ENCODE measurements around the gene ATAD2B. TPM values are rescaled to one million over a fixed set of nuclear protein-coding genes. Genes with fewer than 3 reads are reported as not detected.

Gene ATAD2B
- polyA plus RNA-seq, 1 of the 3 experiments (the other 2 are of a cell fraction), result 1.3 TPM

- H2AFZ ChIP-seq (ENCODE audit: low read depth), result no peak overlapping the region
- H3K27me3 ChIP-seq (ENCODE audit: insufficient read depth), result no peaks in the 10 kb centered on the region
- ChIA-PET POLR2A (no interaction called here), CTCF (interaction anchor here (1.2 to 1.3 kb wide), 3 partner anchors 13 to 54 kb away, joined by 3 to 7 read pairs (median 4); no protein-coding TSS in a partner anchor)
- no peak overlapping the region for H3K4me2 ChIP-seq
- no peaks in the 10 kb centered on the region for H3K79me2 ChIP-seq (ENCODE audit: insufficient read depth)
- DNase-seq, result no peak
- no peaks in the 10 kb centered on the region for H3F3A ChIP-seq (replicated peaks; ENCODE audit: insufficient read depth)
- peak overlapping the region in 1 of 2 experiments; percentile 17; a peak in 1 of 4 replicates for H3K27ac ChIP-seq (ENCODE audit: low read depth in 2 of 2, low read length in 1 of 2)
- H3K4me3 ChIP-seq (ENCODE audit: low read depth in 2 of 2, low read length in 1 of 2), result no peak overlapping the region
- peaks cover 0 to 16% of the 10 kb centered on the region in 2 experiments for H3K36me3 ChIP-seq (replicated peaks in 1 of 2; ENCODE audit: control insufficient read depth in 1 of 2, insufficient read depth in 2 of 2, low read length in 1 of 2)
- peaks cover 7% of the 10 kb centered on the region; the same call in 1 of the 2 replicates for H3K9me3 ChIP-seq
- TF ChIP-seq FOXJ3 (CRISPR knock-in tag; IDR thresholded peaks at IDR 0.05) (no peak), POLR2AphosphoS5 (IDR thresholded peaks at IDR 0.05; ENCODE audit: low read depth, low read length) (no peak)
- TF ChIP-seq, protein P1, sequence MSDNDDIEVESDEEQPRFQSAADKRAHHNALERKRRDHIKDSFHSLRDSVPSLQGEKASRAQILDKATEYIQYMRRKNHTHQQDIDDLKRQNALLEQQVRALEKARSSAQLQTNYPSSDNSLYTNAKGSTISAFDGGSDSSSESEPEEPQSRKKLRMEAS (IDR thresholded peaks at IDR 0.05; ENCODE audit: low read depth), result no peak
- 83% methylated on average over 5 of the region's 5 CpGs for WGBS (ENCODE audit: low lambda C conversion rate)
- no peak overlapping the region for H3K9ac ChIP-seq
- no peaks in the 10 kb centered on the region for H4K20me1 ChIP-seq (ENCODE audit: insufficient read depth)
- peaks cover 0 to 6% of the 10 kb centered on the region in 2 experiments; a peak in 1 of 4 replicates for H3K4me1 ChIP-seq (ENCODE audit: control insufficient read depth in 1 of 2, insufficient read depth in 2 of 2, low read depth in 1 of 2, low read length in 1 of 2)
- no peaks in the 10 kb centered on the region for H3K9me2 ChIP-seq
These were observed 207.2 kb downstream of the ATAD2B start for GRCh38 chr2:23719716-23720115.

- 85% methylated on average over 4 of the region's 4 CpGs for WGBS (ENCODE audit: low lambda C conversion rate)
These were observed 207.8 kb downstream of the ATAD2B start for GRCh38 chr2:23718931-23719700.

More at GRCh38 chr2:23718931-23719700, 207.8 kb downstream of the ATAD2B start:
- Histone ChIP-seq H3K27me3 (ENCODE audit: insufficient read depth) (no peaks in the 10 kb centered on the region), H3K36me3 (replicated peaks in 1 of 2; ENCODE audit: control insufficient read depth in 1 of 2, insufficient read depth in 2 of 2, low read length in 1 of 2) (peaks cover 0 to 15% of the 10 kb centered on the region in 2 experiments), H3K9me2 (no peaks in the 10 kb centered on the region), H3K27ac (ENCODE audit: low read depth in 2 of 2, low read length in 1 of 2) (peak overlapping the region in 1 of 2 experiments; percentile 17; a peak in 1 of 4 replicates), H3K4me3 (ENCODE audit: low read depth in 2 of 2, low read length in 1 of 2) (no peak overlapping the region), H3K9me3 (peaks cover 7% of the 10 kb centered on the region; the same call in 1 of the 2 replicates), H4K20me1 (ENCODE audit: insufficient read depth) (no peaks in the 10 kb centered on the region), H3K4me1 (ENCODE audit: control insufficient read depth in 1 of 2, insufficient read depth in 2 of 2, low read depth in 1 of 2, low read length in 1 of 2) (peaks cover 0 to 6% of the 10 kb centered on the region in 2 experiments; a peak in 1 of 4 replicates), H3K4me2 (no peak overlapping the region), H3K79me2 (ENCODE audit: insufficient read depth) (no peaks in the 10 kb centered on the region), H3K9ac (no peak overlapping the region), H3F3A (replicated peaks; ENCODE audit: insufficient read depth) (no peaks in the 10 kb centered on the region), H2AFZ (ENCODE audit: low read depth) (no peak overlapping the region)
- TF ChIP-seq CTCF (IDR thresholded peaks at IDR 0.05) (no peak), ELF1 (IDR thresholded peaks at IDR 0.05) (no peak), MEF2A (IDR thresholded peaks at IDR 0.05; ENCODE audit: borderline replicate concordance, low read depth) (no peak), JUND (IDR thresholded peaks at IDR 0.05) (no peak), EP300 (IDR thresholded peaks at IDR 0.05; ENCODE audit: borderline replicate concordance in 1 of 2, low read depth in 1 of 2, low read length in 1 of 2) (no peak), YY1 (IDR thresholded peaks at IDR 0.05; ENCODE audit: low read depth) (no peak), RXRA (IDR thresholded peaks at IDR 0.05; ENCODE audit: borderline replicate concordance, low read depth) (no peak), GABPA (IDR thresholded peaks at IDR 0.05; ENCODE audit: low read depth) (no peak), EZH2phosphoT487 (IDR thresholded peaks at IDR 0.05; ENCODE audit: borderline replicate concordance, low read depth) (no peak), GATA2 (CRISPR knock-in tag; IDR thresholded peaks at IDR 0.05) (no peak), SIN3A (IDR thresholded peaks at IDR 0.05; ENCODE audit: borderline replicate concordance, low read depth, low read length) (no peak), TAF1 (IDR thresholded peaks at IDR 0.05; ENCODE audit: borderline replicate concordance, low read depth, low read length) (no peak)
- TF ChIP-seq, protein P2, sequence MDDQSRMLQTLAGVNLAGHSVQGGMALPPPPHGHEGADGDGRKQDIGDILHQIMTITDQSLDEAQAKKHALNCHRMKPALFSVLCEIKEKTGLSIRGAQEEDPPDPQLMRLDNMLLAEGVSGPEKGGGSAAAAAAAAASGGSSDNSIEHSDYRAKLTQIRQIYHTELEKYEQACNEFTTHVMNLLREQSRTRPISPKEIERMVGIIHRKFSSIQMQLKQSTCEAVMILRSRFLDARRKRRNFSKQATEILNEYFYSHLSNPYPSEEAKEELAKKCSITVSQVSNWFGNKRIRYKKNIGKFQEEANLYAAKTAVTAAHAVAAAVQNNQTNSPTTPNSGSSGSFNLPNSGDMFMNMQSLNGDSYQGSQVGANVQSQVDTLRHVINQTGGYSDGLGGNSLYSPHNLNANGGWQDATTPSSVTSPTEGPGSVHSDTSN (IDR thresholded peaks at IDR 0.05), result no peak
- DNase-seq, result no peak
- ChIA-PET POLR2A (no interaction called here), CTCF (interaction anchor here (1.2 to 1.4 kb wide), 4 partner anchors 12 to 53 kb away, joined by 3 to 7 read pairs (median 4); no protein-coding TSS in a partner anchor)
